GM18907 (cell line): ENCODE results near the gene OR10A3.

ENCODE experiments used
- ATAC-seq: cut with Tn5 transposase; IDR thresholded peaks from one replicate; pipeline ENCODE4 v1.9.1; 2021; ENCODE audit warnings: mild to moderate bottlenecking, moderate library complexity; ENCODE audit not compliant: unreplicated experiment

OR10A3 gene

GRCh38 chr11:7893796-7894195, 47.7 kb downstream of the OR10A3 start:
- no peak for ATAC-seq

GRCh38 chr11:7892840-7893254, 48.7 kb downstream of the OR10A3 start:
- peak; percentile 67 for ATAC-seq

GRCh38 chr11:7892059-7892699, 49.3 kb downstream of the OR10A3 start:
- peak; percentile 51 for ATAC-seq

- no peak for ATAC-seq
These were observed 50.9 kb downstream of the OR10A3 start for GRCh38 chr11:7890417-7891172.

GRCh38 chr11:7889985-7890384, 51.5 kb downstream of the OR10A3 start:
- ATAC-seq, result peak; percentile 48
